ACC112 (cell line): Measurements from ENCODE around the gene BAG1.
A peak's percentile ranks its signal among the peaks of the same experiment; 100 is the strongest.

Source experiments
- H2AFZ ChIP-seq: fragments of 200-600 bp; sonication (generic); one replicate; pipeline ENCODE4 v1.6.0; 2017; ENCODE audit warnings: antibody characterized with exemption, low read length; ENCODE audit not compliant: unreplicated experiment
- H3K27ac ChIP-seq: fragments of 200-600 bp; sonication (generic); 2 replicates; pipeline ENCODE4 v1.5.1; 2014; ENCODE audit warnings: low read depth, mild to moderate bottlenecking, antibody characterized with exemption, low read length, moderate library complexity
- H3K27me3 ChIP-seq: fragments of 200-600 bp; sonication (generic); 2 replicates; pipeline ENCODE4 v1.6.1; 2014; ENCODE audit warnings: mild to moderate bottlenecking, antibody characterized with exemption, low read length, moderate library complexity, mixed read lengths; ENCODE audit not compliant: insufficient read depth
- H3K36me3 ChIP-seq: fragments of 200-600 bp; sonication (generic); 2 replicates; pipeline ENCODE4 v1.6.1; 2016; ENCODE audit warnings: mild to moderate bottlenecking, antibody characterized with exemption, low read length, moderate library complexity, mixed read lengths; ENCODE audit not compliant: insufficient read depth
- H3K4me1 ChIP-seq: fragments of 200-600 bp; sonication (generic); one replicate; pipeline ENCODE4 v1.6.1; 2016; ENCODE audit warnings: low read length, mixed read lengths; ENCODE audit not compliant: insufficient read depth, unreplicated experiment, control insufficient read depth
- H3K4me3 ChIP-seq: fragments of 200-600 bp; sonication (generic); 2 replicates; pipeline ENCODE4 v1.5.1; 2014; ENCODE audit warnings: mild to moderate bottlenecking, low read depth, low read length
- H3K79me2 ChIP-seq: fragments of 200-600 bp; sonication (generic); one replicate; pipeline ENCODE4 v1.6.0; 2016; ENCODE audit warnings: low read length; ENCODE audit not compliant: control insufficient read depth, unreplicated experiment, insufficient read depth

The BAG1 gene

DNA sequence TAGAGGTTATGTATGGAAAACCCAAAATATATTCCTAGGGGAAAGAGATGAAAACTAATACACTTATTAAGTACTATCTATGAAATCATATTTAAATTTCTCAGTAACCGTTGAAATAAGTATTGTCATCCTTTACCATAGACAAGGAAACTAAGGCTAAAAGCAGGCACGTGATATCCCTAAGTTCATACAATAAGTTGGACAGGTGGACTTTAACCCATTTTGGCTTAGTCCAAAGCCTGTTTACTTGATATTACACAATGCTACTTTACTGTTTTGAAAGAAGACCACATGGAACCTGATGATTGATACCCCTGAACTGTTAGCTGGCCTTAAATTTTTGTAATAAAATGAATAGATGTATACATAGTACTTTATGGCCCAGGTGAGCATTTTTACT is 29.3 kb upstream of the BAG1 start:
- Histone ChIP-seq H3K4me1 (peaks cover 31% of the 10 kb centered on the region), H3K36me3 (peaks cover 34% of the 10 kb centered on the region), H3K27ac (no peak overlapping the region), H3K4me3 (no peak overlapping the region), H3K79me2 (peaks cover 77% of the 10 kb centered on the region), H3K27me3 (no peaks in the 10 kb centered on the region), H2AFZ (no peak overlapping the region)

- H3K27me3 ChIP-seq = no peaks in the 10 kb centered on the region
- H2AFZ ChIP-seq = no peak overlapping the region
- H3K79me2 ChIP-seq = peaks cover 59% of the 10 kb centered on the region
- peak overlapping the region; percentile 37; the same call in 1 of the 2 replicates for H3K27ac ChIP-seq
- H3K4me3 ChIP-seq = peak overlapping the region; percentile 91; the same call in 1 of the 2 replicates
- peaks cover 28% of the 10 kb centered on the region for H3K36me3 ChIP-seq
- peaks cover 22% of the 10 kb centered on the region for H3K4me1 ChIP-seq
Observed at GRCh38 chr9:33291901-33292300, 27.4 kb upstream of the BAG1 start.

GRCh38 chr9:33291031-33291397 is 26.5 kb upstream of the BAG1 start:
- Histone ChIP-seq H3K27ac (peak overlapping the region; percentile 99), H3K79me2 (peaks cover 50% of the 10 kb centered on the region), H3K4me1 (peaks cover 22% of the 10 kb centered on the region), H3K36me3 (peaks cover 22% of the 10 kb centered on the region), H3K27me3 (no peaks in the 10 kb centered on the region), H2AFZ (no peak overlapping the region), H3K4me3 (peak overlapping the region; percentile 91)

- Histone ChIP-seq H3K79me2 (peaks cover 46% of the 10 kb centered on the region), H3K4me1 (peaks cover 22% of the 10 kb centered on the region), H3K27me3 (no peaks in the 10 kb centered on the region), H3K27ac (peak within 1 kb of the TSS; percentile 99), H3K36me3 (peaks cover 22% of the 10 kb centered on the region), H3K4me3 (peak within 1 kb of the TSS; percentile 91), H2AFZ (peak within 1 kb of the TSS; percentile 86)
Observed at GRCh38 chr9:33290247-33291030, 25.9 kb upstream of the BAG1 start, which contains the start of gene NFX1. Gene NFX1 (plus strand): TSS chr9:33290516. CDS start chr9:33290573, 57 bp downstream.

DNA sequence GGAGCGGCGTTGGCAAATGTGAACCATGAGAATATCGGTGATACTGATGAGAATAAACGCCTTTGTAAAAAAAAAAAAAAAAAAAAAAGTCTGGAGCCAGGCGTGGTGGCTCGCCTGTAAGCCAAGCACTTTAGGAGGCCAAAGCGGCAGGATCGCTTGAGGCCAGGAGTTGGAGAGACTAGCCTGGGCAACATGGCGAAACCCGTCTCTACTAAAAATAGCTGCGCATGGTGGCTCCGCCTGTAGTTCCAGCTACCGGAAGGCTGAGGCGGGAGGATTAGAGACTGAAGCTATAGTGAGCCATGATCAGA is 25.4 kb upstream of the BAG1 start:
- H2AFZ ChIP-seq = peak overlapping the region; percentile 86
- peak overlapping the region; percentile 91 for H3K4me3 ChIP-seq
- H3K36me3 ChIP-seq = peaks cover 22% of the 10 kb centered on the region
- H3K27ac ChIP-seq = peak overlapping the region; percentile 99
- H3K79me2 ChIP-seq = peaks cover 41% of the 10 kb centered on the region
- H3K27me3 ChIP-seq = no peaks in the 10 kb centered on the region
- H3K4me1 ChIP-seq = peaks cover 22% of the 10 kb centered on the region

DNA sequence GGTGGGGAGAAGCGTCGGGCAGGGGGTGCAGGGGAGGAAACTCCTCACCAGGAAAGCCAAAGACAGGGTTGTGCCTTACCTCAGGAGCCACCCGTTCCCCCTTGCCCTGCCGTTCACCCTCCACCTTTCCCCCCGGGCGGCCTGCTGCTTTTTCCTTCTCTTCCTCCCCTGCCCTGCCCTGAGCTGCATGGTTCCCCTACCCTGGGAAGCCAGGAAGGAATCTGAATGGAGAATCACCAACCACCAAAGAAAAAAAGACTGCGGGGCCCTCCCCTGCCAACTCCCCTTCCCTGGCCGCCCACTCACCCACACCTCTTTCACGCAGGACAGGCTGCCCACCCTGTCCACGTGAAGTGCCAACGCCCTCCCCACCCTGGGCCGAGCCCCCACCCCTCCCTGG is 25.0 kb upstream of the BAG1 start:
- H3K79me2 ChIP-seq = peaks cover 37% of the 10 kb centered on the region
- peaks cover 18% of the 10 kb centered on the region for H3K36me3 ChIP-seq
- no peak overlapping the region for H2AFZ ChIP-seq
- H3K4me1 ChIP-seq = peaks cover 22% of the 10 kb centered on the region
- H3K4me3 ChIP-seq = peak overlapping the region; percentile 91
- peak overlapping the region; percentile 99 for H3K27ac ChIP-seq
- no peaks in the 10 kb centered on the region for H3K27me3 ChIP-seq

DNA sequence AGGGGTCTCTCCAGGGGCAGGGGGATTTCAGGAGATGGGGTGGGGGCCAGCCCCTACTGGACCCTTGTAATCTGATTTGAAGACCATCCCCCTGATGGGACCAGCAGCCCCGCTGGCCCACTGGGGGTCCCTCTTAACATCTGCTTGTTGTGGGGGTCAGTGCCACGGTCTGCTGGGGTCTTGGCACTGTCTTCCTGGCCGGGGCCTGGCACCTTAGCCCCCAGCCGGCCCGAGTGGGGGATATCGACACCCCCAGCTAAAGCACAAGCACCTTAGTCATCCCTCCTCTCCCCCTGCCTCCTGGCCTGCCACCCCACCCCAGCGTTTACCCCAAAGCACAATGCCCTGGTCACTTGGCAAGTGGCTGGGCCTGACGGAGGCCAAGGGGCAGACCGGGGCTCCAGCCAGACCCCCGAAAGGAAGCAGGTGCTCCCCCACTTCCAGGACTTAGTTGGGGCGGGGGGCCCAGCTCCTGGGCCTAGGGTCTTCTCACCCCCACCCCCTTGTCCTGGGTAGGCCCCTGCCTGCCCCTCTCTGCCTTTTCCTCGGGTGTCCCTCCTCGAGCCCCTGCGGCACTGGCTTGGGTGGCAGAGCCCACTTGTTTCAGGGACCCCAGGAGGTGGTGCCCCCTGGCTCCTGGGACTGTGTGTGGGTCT is 24.4 kb upstream of the BAG1 start:
- H3K4me1 ChIP-seq = peaks cover 22% of the 10 kb centered on the region
- H3K4me3 ChIP-seq = no peak overlapping the region
- H3K27ac ChIP-seq = peak overlapping the region; percentile 99
- H2AFZ ChIP-seq = no peak overlapping the region
- H3K79me2 ChIP-seq = peaks cover 32% of the 10 kb centered on the region
- no peaks in the 10 kb centered on the region for H3K27me3 ChIP-seq
- peaks cover 15% of the 10 kb centered on the region for H3K36me3 ChIP-seq

- Histone ChIP-seq H3K27me3 (no peaks in the 10 kb centered on the region), H3K36me3 (peaks cover 10% of the 10 kb centered on the region), H3K4me1 (peaks cover 21% of the 10 kb centered on the region), H3K27ac (no peak overlapping the region), H3K4me3 (no peak overlapping the region), H3K79me2 (peaks cover 24% of the 10 kb centered on the region), H2AFZ (no peak overlapping the region)
Observed at GRCh38 chr9:33288235-33288634, 23.7 kb upstream of the BAG1 start.

DNA sequence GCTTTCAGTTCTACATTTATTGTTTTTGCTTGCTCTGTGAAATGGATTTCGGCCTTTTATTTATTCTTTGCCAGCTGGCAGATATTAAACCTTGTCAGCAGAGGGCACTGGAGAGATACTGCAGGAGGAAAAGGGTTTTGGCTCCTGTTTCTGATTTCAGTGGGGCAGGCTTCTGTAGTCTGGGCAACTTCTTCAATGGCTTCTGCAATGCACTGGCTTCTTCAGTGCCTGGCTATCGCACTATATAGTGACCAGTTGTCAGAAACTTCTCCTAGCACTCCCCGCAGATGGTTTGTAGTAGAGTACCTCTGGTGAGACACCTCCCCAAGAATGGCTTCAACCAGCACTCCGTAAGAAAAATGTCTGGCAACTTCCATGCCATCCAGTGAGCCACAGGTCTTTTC is 22.6 kb upstream of the BAG1 start:
- H3K4me3 ChIP-seq = no peak overlapping the region
- H3K27ac ChIP-seq = 0 out of 2 replicates have a peak overlapping the region, but pooled peaks have one; percentile 15
- no peaks in the 10 kb centered on the region for H3K27me3 ChIP-seq
- H2AFZ ChIP-seq = no peak overlapping the region
- H3K36me3 ChIP-seq = peaks cover 8% of the 10 kb centered on the region; the same call in 1 of the 2 replicates
- peaks cover 13% of the 10 kb centered on the region for H3K79me2 ChIP-seq
- H3K4me1 ChIP-seq = peaks cover 9% of the 10 kb centered on the region

DNA sequence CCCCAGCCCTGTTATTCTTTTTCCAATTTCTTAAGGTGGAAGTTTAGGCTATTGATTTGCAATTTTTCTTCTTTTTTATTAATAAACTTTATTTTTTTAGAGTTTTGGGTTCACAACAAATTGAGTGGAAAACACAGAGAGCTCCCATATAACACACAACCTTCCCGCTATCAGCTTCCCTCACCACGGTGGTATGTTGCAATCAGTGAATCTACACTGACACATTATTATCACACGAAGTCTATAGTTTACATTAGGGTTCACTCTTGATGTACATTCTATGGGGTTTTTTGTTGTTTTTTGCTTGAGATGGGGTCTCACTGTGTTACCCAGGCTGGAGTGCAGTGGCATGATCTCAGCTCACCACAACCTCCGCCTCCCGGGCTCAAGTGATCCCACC is 21.0 kb upstream of the BAG1 start:
- Histone ChIP-seq H2AFZ (no peak overlapping the region), H3K27ac (no peak overlapping the region), H3K36me3 (peaks cover 16% of the 10 kb centered on the region), H3K4me1 (no peaks in the 10 kb centered on the region), H3K79me2 (no peaks in the 10 kb centered on the region), H3K4me3 (no peak overlapping the region), H3K27me3 (no peaks in the 10 kb centered on the region)

DNA sequence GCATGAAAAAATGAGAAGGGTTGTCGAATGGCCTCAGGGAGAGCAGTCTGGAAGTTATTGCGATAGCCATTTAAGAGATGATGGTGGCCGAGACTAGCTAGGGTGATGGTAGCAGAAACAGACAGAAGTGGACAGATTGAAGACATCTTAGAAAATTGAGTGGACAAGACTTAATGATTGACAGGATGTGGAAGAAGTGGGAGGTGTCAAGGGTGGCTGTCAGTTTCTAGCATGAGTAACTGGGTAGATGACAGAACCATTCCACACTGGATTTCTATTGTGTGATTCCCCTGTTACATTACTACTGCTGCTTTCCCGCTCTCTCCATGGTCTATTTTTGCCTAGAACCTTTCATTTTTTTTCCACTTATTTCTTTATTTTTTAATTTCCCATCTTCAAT is 13.0 kb upstream of the BAG1 start:
- no peak overlapping the region for H3K27ac ChIP-seq
- H3K4me3 ChIP-seq = no peak overlapping the region
- H3K27me3 ChIP-seq = no peaks in the 10 kb centered on the region
- peaks cover 6% of the 10 kb centered on the region for H3K79me2 ChIP-seq
- peaks cover 65% of the 10 kb centered on the region for H3K36me3 ChIP-seq
- peaks cover 11% of the 10 kb centered on the region for H3K4me1 ChIP-seq
- H2AFZ ChIP-seq = no peak overlapping the region
